K562 (cell line): Measurements from ENCODE around the gene OBSCN. TPM values are rescaled to one million over a fixed set of nuclear protein-coding genes. Genes with fewer than 3 reads are reported as not detected.
A peak's percentile ranks its signal among the peaks of the same experiment; 100 is the strongest.

ENCODE experiments used
- ATAC-seq: fragments of 200-7000 bp; cut with Tn5 transposase; 3 replicates; pipeline ENCODE4 v1.9.1; 2020; ENCODE audit warnings: moderate library complexity
- BruUV-seq: library from RNA; stranded (reverse); fragments of 400-500 nt; replicated peaks from 2 replicates; lab custom pipeline; 2021; lab: Mats Ljungman, UMichigan
- CTCF ChIA-PET: fragments of 300-600 bp; formaldehyde crosslinking; extraction: SDS; loops from one replicate; lab custom pipeline; 2021; ENCODE audit warnings: low intra/inter-chr PET ratio; lab: Yijun Ruan, JAX
- POLR2A ChIA-PET: fragments of 300-600, 350-650 bp; sonication (Branson Sonifier 250); formaldehyde crosslinking; extraction: SDS; loops from one replicate; lab custom pipeline; 2021; ENCODE audit warnings: antibody characterized with exemption, inconsistent platforms; lab: Yijun Ruan, JAX
- DNase-seq, 4 experiments: peaks; one replicate each; pipeline versions ENCODE4 v3.0.0 to v3.0.0-alpha.2; 2011 to 2018; ENCODE audit warnings: low spot score in 3 of 4, mixed read lengths in 3 of 4; ENCODE audit errors: extremely low read depth in 1 of 4
- FAIRE-seq: peaks from 2 replicates; lab custom pipeline; 2011; peaks lifted over from hg19 to GRCh38; lab: Jason Lieb, UNC
- H2AFZ ChIP-seq: 2 replicates; pipeline ENCODE4 v1.6.0; 2011; ENCODE audit warnings: low read depth, low read length, control low read depth, inconsistent platforms
- H3K27ac ChIP-seq: fragments of 200-600 bp; 3 replicates; pipeline ENCODE4 v1.8.0; 2011; ENCODE audit warnings: low read depth, mild to moderate bottlenecking, control low read depth, inconsistent platforms, low read length, moderate library complexity, mixed read lengths; ENCODE audit errors: extremely low read depth
- H3K27me3 ChIP-seq, 2 experiments: fragments of 300-600 bp in 1 of 2; 2 replicates in 1 of 2; 3 replicates in 1 of 2; pipeline versions ENCODE4 v1.6.0 to v1.8.0; 2011; ENCODE audit warnings: inconsistent platforms in 2 of 2, low read length in 2 of 2, mild to moderate bottlenecking in 1 of 2, mixed read lengths in 1 of 2, moderate library complexity in 1 of 2; ENCODE audit not compliant: control insufficient read depth in 2 of 2, insufficient read depth in 2 of 2
- H3K36me3 ChIP-seq: fragments of 300-600 bp; 3 replicates; pipeline ENCODE4 v1.8.0; 2011; ENCODE audit warnings: mild to moderate bottlenecking, low read length, inconsistent platforms; ENCODE audit not compliant: control insufficient read depth, insufficient read depth
- H3K4me1 ChIP-seq, 2 experiments: fragments of 200-600 bp in 1 of 2; replicated peaks in 1 of 2; 2 replicates in 1 of 2; 3 replicates in 1 of 2; pipeline versions ENCODE4 v1.5.1 to v1.8.0; 2011; ENCODE audit warnings: inconsistent platforms in 2 of 2, low read length in 2 of 2, mild to moderate bottlenecking in 1 of 2, mixed read lengths in 1 of 2, moderate library complexity in 1 of 2; ENCODE audit not compliant: control insufficient read depth in 2 of 2, insufficient read depth in 2 of 2
- H3K4me2 ChIP-seq: 2 replicates; pipeline ENCODE4 v1.6.1; 2011; ENCODE audit warnings: low read length, control low read depth, inconsistent platforms, mixed read lengths; ENCODE audit not compliant: insufficient read depth
- H3K4me3 ChIP-seq: fragments of 200-600 bp; sonication (generic), shearing (Covaris generic); 2 replicates; pipeline ENCODE4 v1.5.1; 2016; ENCODE audit warnings: control low read depth, inconsistent platforms
- H3K79me2 ChIP-seq: fragments of 200-600 bp; 3 replicates; pipeline ENCODE4 v1.8.0; 2011; ENCODE audit warnings: low read length, inconsistent platforms; ENCODE audit not compliant: control insufficient read depth, insufficient read depth
- H3K9ac ChIP-seq, 2 experiments: 2 replicates each; pipeline versions ENCODE4 v1.6.0 to v1.6.1; 2011; ENCODE audit warnings: low read depth in 2 of 2, low read length in 2 of 2, control low read depth in 1 of 2, inconsistent platforms in 1 of 2, mild to moderate bottlenecking in 1 of 2, mixed read lengths in 1 of 2; ENCODE audit not compliant: insufficient read depth in 1 of 2
- H3K9me1 ChIP-seq: one replicate; pipeline ENCODE4 v1.6.0; 2011; ENCODE audit warnings: inconsistent platforms, mild to moderate bottlenecking, low read length, moderate library complexity; ENCODE audit not compliant: control insufficient read depth, insufficient read depth
- H3K9me3 ChIP-seq: replicated peaks from 2 replicates; pipeline ENCODE4 v1.5.1; 2011; ENCODE audit warnings: low read depth, low read length, inconsistent platforms; ENCODE audit not compliant: control insufficient read depth, insufficient read depth
- H4K20me1 ChIP-seq: replicated peaks from 2 replicates; pipeline ENCODE4 v1.6.1; 2011; ENCODE audit warnings: low read length, inconsistent platforms, mixed read lengths; ENCODE audit not compliant: control insufficient read depth, insufficient read depth
- ZNF696 ChIP-seq: fragments of 250-450 bp; sonication (Bioruptor Pico); conservative IDR thresholded peaks from 2 replicates; pipeline ENCODE4 v1.4.0; 2020; ENCODE audit warnings: mild to moderate bottlenecking, moderate library complexity
- WGBS: fragments of 100-300 bp; shearing (Covaris generic); methylation state at CpG from one replicate; pipeline ENCODE4 v1.1.6; 2016; ENCODE audit warnings: low coverage, mixed read lengths; ENCODE audit not compliant: insufficient coverage; ENCODE audit errors: missing lambda C conversion rate; 5-methylcytosine and 5-hydroxymethylcytosine counted together
- in situ Hi-C: fragments of 300-500 bp; cut with MboI; formaldehyde crosslinking; loops from 4 replicates; pipeline ENCODE4 v1.15.0; 2018; ENCODE audit warnings: inconsistent platforms, mixed read lengths
- intact Hi-C: fragments of 100-400 bp; cut with micrococcal nuclease; formaldehyde crosslinking; loops from 2 replicates; pipeline ENCODE4 v1.14.2; 2022
- polyA plus RNA-seq, 8 experiments: library from polyadenylated mRNA; depleted of rRNA in 4 of 8; stranded (reverse) in 5 of 8; unstranded in 3 of 8; fragments of >200 nt; fragmentation: Nextera tagmentation in 2 of 8; fragmentation: Illumina TruSeq in 1 of 8; extraction: Ambion mirVana in 2 of 8; extraction: Trizol in 1 of 8; gene quantifications; 2 replicates each; pipeline versions ENCODE4 v1.2.1 to v1.2.3, GENCODE V29; 2011 to 2014; ENCODE audit warnings: inconsistent platforms in 1 of 8, missing spikeins in 1 of 8
- total RNA-seq, 7 experiments: library from RNA; depleted of rRNA in 6 of 7; stranded (reverse); fragments of >200 nt in 6 of 7; fragmentation: Illumina TruSeq in 2 of 7; extraction: Trizol in 2 of 7; gene quantifications; 2 replicates each; pipeline versions ENCODE4 v1.2.1 to v1.2.3, GENCODE V29; 2011 to 2021; ENCODE audit warnings: low replicate concordance in 1 of 7

The OBSCN gene
- total and polyA plus RNA-seq, 9 of the 15 experiments (the other 6 are each of a cell fraction or from before 2014, with no cell fraction given) = 0.18 to 19.7 (median 3.6) TPM

DNA sequence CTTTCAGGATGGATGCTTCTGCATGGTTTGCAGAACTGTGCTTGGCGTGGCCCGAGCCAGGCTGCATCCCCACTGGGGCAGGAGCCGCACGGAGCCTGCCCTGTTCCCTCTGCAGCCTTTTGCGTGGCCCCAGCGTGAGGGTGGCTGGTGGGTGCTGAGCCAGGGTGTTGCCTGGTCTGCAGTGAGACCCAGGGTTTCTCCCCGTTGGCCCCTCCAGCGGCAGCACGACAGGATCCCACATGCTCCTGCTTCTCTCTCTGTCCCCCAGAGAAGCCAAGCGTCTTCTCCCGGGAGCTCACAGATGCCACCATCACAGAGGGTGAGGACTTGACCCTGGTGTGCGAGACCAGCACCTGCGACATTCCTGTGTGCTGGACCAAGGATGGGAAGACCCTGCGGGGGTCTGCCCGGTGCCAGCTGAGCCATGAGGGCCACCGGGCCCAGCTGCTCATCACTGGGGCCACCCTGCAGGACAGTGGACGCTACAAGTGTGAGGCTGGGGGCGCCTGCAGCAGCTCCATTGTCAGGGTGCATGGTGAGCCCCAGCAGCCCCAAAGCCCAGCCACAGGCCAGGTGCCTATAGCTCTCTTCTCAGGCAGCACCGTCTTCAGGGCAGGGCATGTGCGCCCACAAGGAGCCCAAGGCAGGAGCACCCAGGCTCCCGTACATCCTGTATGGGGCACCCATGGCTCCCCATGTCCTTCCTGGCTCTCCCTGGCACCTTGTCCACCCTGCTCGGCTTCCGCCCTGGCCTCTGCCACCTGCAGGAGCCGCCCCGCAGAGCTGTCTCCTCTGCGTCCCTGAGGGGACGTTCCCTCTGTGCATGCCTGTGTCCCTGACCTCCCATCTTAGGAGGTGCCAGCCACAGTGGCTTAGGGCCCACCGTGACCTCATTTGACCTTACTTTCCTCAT is 78.9 kb downstream of the OBSCN start:
- H3K27me3 ChIP-seq = peaks cover 27 to 39% of the 10 kb centered on the region in 2 experiments; a peak in 4 of 5 replicates
- no peaks in the 10 kb centered on the region for H3K9me3 ChIP-seq
- peak overlapping the region in 1 of 2 experiments; percentile 13; a peak in 2 of 4 replicates for H3K9ac ChIP-seq
- H3K4me2 ChIP-seq = no peak overlapping the region
- ATAC-seq (no peak), DNase-seq (no peak), FAIRE-seq (no peak)
- no TSS peak for BruUV-seq
- H3K4me1 ChIP-seq = peaks cover 11 to 49% of the 10 kb centered on the region in 2 experiments; a peak in 4 of 5 replicates
- CTCF ChIA-PET = no interaction called here
- H2AFZ ChIP-seq = no peak overlapping the region
- no peak for TF ChIP-seq ZNF696 (CRISPR knock-in tag)
- TF ChIP-seq, all 486 proteins: peak for 0
- peaks cover 4% of the 10 kb centered on the region for H3K9me1 ChIP-seq
- no peaks in the 10 kb centered on the region for H4K20me1 ChIP-seq
- no peak overlapping the region for H3K4me3 ChIP-seq
- intact Hi-C loops (no loop called here), in situ Hi-C loops (no loop called here)
- H3K79me2 ChIP-seq = no peaks in the 10 kb centered on the region
- H3K36me3 ChIP-seq = no peaks in the 10 kb centered on the region
- POLR2A ChIA-PET = interaction anchor here (0.9 to 2.9 kb wide), 2 partner anchors 8 to 11 kb away, joined by 3 to 10 read pairs; no protein-coding TSS in a partner anchor
- no peak overlapping the region for H3K27ac ChIP-seq
- 7% methylated on average over 28 of the region's 28 CpGs for WGBS
